Measurements from ENCODE around the gene ABHD16B. TPM values are rescaled to one million over a fixed set of nuclear protein-coding genes. Genes with fewer than 3 reads are reported as not detected.
A peak's percentile ranks its signal among the peaks of the same experiment; 100 is the strongest.

ABHD16B gene
- total and polyA plus RNA-seq, 2 of the 13 experiments (the other 11 are each of a cell fraction or from before 2014, with no cell fraction given): not detected

- TF ChIP-seq HNF1A (IDR thresholded peaks at IDR 0.05; ENCODE audit: low read depth): no peak
- peak; percentile 68; the same call in 1 of the 2 replicates for TF ChIP-seq HNF1A (CRISPR knock-in tag; IDR thresholded peaks at IDR 0.05; ENCODE audit: borderline replicate concordance)
- TF ChIP-seq ZNF652 (CRISPR knock-in tag; IDR thresholded peaks at IDR 0.05; ENCODE audit: borderline replicate concordance, low read depth): no peak
- peak; percentile 93; the same call in 1 of the 2 replicates for TF ChIP-seq ZNF326 (CRISPR knock-in tag; IDR thresholded peaks at IDR 0.05; ENCODE audit: borderline replicate concordance)
- TF ChIP-seq ZNF674 (CRISPR knock-in tag; IDR thresholded peaks at IDR 0.05; ENCODE audit: low read depth): peak; percentile 73; the same call in 1 of the 2 replicates
- TF ChIP-seq ZBTB42 (CRISPR knock-in tag; IDR thresholded peaks at IDR 0.05): no peak
- peak; percentile 89 for TF ChIP-seq THAP11 (CRISPR knock-in tag; IDR thresholded peaks at IDR 0.05)
- TF ChIP-seq KIAA2018 (CRISPR knock-in tag; IDR thresholded peaks at IDR 0.05; ENCODE audit: borderline replicate concordance): no peak
- peak; percentile 6; the same call in 1 of the 2 replicates for TF ChIP-seq FOSL2 (CRISPR knock-in tag; IDR thresholded peaks at IDR 0.05)
- TF ChIP-seq, protein P1, sequence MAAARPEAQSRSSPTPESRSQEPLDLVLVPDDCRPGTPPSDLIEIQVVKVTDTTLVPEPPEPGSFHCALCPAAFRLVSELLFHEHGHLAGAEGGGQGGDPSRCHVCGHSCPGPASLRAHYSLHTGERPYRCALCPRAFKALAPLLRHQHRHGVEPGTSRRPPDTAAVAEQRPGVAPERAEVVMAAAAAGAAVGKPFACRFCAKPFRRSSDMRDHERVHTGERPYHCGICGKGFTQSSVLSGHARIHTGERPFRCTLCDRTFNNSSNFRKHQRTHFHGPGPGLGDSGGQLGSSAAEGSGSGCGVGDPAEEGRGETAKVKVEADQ (CRISPR knock-in tag; IDR thresholded peaks at IDR 0.05; ENCODE audit: borderline replicate concordance): peak; percentile 69; the same call in 1 of the 2 replicates
- peak; percentile 86 for TF ChIP-seq ERF (CRISPR knock-in tag; IDR thresholded peaks at IDR 0.05)
- TF ChIP-seq PCBP1 (IDR thresholded peaks at IDR 0.05; ENCODE audit: borderline replicate concordance, low read depth, low read length): 0 out of 2 replicates have a peak, but pooled peaks have one; percentile 24
- TF ChIP-seq ADNP (CRISPR knock-in tag; IDR thresholded peaks at IDR 0.05): no peak
- peak; percentile 75 for TF ChIP-seq POLR2AphosphoS5 (IDR thresholded peaks at IDR 0.05; ENCODE audit: low read depth, low read length)
- 0 out of 2 replicates have a peak, but pooled peaks have one; percentile 18 for TF ChIP-seq ATRX (CRISPR knock-in tag; IDR thresholded peaks at IDR 0.05; ENCODE audit: borderline replicate concordance)
These were observed 33.3 kb downstream of the ABHD16B start, which contains the start of gene DNAJC5 (continued) for GRCh38 chr20:63894358-63895201.

All from HepG2 (cell line).